ENCODE results near the gene TRIM14. TPM values are rescaled to one million over a fixed set of nuclear protein-coding genes. Genes with fewer than 3 reads are reported as not detected.

TRIM14 gene
- total and polyA plus RNA-seq, 2 of the 13 experiments (the other 11 are each of a cell fraction or from before 2014, with no cell fraction given) = 9.2 to 13.0 TPM

DNA sequence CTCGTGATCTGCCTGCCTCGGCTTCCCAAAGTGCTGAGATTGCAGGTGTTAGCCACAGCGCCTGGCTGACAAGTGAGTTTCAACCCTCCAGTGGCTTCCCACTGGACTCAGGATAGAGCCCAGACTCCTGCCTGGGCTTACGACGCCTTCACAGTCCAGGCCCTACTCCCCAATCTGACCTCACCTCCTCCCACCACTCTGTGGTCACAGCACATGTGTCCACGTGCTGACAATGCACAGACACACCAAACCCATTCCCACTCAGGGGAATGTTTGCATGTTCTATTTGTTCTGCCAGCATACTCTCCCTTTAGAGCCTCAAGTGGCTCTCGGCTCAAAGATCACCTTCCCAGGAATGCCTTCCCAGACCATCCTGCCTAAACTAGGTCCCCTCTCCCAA, 31.1 kb upstream of the TRIM14 start (continued):
- TF ChIP-seq, protein P1, sequence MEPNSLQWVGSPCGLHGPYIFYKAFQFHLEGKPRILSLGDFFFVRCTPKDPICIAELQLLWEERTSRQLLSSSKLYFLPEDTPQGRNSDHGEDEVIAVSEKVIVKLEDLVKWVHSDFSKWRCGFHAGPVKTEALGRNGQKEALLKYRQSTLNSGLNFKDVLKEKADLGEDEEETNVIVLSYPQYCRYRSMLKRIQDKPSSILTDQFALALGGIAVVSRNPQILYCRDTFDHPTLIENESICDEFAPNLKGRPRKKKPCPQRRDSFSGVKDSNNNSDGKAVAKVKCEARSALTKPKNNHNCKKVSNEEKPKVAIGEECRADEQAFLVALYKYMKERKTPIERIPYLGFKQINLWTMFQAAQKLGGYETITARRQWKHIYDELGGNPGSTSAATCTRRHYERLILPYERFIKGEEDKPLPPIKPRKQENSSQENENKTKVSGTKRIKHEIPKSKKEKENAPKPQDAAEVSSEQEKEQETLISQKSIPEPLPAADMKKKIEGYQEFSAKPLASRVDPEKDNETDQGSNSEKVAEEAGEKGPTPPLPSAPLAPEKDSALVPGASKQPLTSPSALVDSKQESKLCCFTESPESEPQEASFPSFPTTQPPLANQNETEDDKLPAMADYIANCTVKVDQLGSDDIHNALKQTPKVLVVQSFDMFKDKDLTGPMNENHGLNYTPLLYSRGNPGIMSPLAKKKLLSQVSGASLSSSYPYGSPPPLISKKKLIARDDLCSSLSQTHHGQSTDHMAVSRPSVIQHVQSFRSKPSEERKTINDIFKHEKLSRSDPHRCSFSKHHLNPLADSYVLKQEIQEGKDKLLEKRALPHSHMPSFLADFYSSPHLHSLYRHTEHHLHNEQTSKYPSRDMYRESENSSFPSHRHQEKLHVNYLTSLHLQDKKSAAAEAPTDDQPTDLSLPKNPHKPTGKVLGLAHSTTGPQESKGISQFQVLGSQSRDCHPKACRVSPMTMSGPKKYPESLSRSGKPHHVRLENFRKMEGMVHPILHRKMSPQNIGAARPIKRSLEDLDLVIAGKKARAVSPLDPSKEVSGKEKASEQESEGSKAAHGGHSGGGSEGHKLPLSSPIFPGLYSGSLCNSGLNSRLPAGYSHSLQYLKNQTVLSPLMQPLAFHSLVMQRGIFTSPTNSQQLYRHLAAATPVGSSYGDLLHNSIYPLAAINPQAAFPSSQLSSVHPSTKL (CRISPR knock-in tag; IDR thresholded peaks at IDR 0.05) = peak; percentile 73; the same call in 1 of the 2 replicates
- TF ChIP-seq, protein P2, sequence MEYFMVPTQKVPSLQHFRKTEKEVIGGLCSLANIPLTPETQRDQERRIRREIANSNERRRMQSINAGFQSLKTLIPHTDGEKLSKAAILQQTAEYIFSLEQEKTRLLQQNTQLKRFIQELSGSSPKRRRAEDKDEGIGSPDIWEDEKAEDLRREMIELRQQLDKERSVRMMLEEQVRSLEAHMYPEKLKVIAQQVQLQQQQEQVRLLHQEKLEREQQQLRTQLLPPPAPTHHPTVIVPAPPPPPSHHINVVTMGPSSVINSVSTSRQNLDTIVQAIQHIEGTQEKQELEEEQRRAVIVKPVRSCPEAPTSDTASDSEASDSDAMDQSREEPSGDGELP (IDR thresholded peaks at IDR 0.05; ENCODE audit: borderline replicate concordance, low read depth) = no peak
- TF ChIP-seq NCOR1 (IDR thresholded peaks at IDR 0.05; ENCODE audit: borderline replicate concordance, low read length) = no peak
- no peak for TF ChIP-seq ZNF776 (CRISPR knock-in tag; IDR thresholded peaks at IDR 0.05)
- TF ChIP-seq NR2F6 (IDR thresholded peaks at IDR 0.05) = no peak
- TF ChIP-seq NR2F6 (CRISPR knock-in tag; IDR thresholded peaks at IDR 0.05) = peak; percentile 56; the same call in 1 of the 2 replicates
- no peak for TF ChIP-seq ZNF749 (CRISPR knock-in tag; IDR thresholded peaks at IDR 0.05; ENCODE audit: borderline replicate concordance)
- TF ChIP-seq PAWR (CRISPR knock-in tag; IDR thresholded peaks at IDR 0.05; ENCODE audit: borderline replicate concordance) = no peak
- TF ChIP-seq TOE1 (CRISPR knock-in tag; IDR thresholded peaks at IDR 0.05) = no peak
- TF ChIP-seq, protein P3, sequence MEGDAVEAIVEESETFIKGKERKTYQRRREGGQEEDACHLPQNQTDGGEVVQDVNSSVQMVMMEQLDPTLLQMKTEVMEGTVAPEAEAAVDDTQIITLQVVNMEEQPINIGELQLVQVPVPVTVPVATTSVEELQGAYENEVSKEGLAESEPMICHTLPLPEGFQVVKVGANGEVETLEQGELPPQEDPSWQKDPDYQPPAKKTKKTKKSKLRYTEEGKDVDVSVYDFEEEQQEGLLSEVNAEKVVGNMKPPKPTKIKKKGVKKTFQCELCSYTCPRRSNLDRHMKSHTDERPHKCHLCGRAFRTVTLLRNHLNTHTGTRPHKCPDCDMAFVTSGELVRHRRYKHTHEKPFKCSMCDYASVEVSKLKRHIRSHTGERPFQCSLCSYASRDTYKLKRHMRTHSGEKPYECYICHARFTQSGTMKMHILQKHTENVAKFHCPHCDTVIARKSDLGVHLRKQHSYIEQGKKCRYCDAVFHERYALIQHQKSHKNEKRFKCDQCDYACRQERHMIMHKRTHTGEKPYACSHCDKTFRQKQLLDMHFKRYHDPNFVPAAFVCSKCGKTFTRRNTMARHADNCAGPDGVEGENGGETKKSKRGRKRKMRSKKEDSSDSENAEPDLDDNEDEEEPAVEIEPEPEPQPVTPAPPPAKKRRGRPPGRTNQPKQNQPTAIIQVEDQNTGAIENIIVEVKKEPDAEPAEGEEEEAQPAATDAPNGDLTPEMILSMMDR (CRISPR knock-in tag; IDR thresholded peaks at IDR 0.05) = no peak
- TF ChIP-seq NCOA2 (CRISPR knock-in tag; IDR thresholded peaks at IDR 0.05) = peak; percentile 69
- TF ChIP-seq ZNF235 (CRISPR knock-in tag; IDR thresholded peaks at IDR 0.05; ENCODE audit: borderline replicate concordance) = no peak
- peak; percentile 74; the same call in 1 of the 2 replicates for TF ChIP-seq HDAC2 (CRISPR knock-in tag; IDR thresholded peaks at IDR 0.05)
- TF ChIP-seq RCOR2 (CRISPR knock-in tag; IDR thresholded peaks at IDR 0.05) = no peak
- no peak for TF ChIP-seq ZBTB8A (CRISPR knock-in tag; IDR thresholded peaks at IDR 0.05; ENCODE audit: borderline replicate concordance, low read depth)
- TF ChIP-seq ZNF7 (CRISPR knock-in tag; IDR thresholded peaks at IDR 0.05) = no peak
- TF ChIP-seq BRD4 (CRISPR knock-in tag; IDR thresholded peaks at IDR 0.05) = no peak
- TF ChIP-seq NONO (IDR thresholded peaks at IDR 0.05) = no peak
- no peak for TF ChIP-seq NONO (CRISPR knock-in tag; conservative IDR thresholded peaks at IDR 0.05)
- no peak for TF ChIP-seq ZNF367 (CRISPR knock-in tag; IDR thresholded peaks at IDR 0.05; ENCODE audit: borderline replicate concordance)
- no peak for TF ChIP-seq TRIM24 (CRISPR knock-in tag; IDR thresholded peaks at IDR 0.05)
- no peak for TF ChIP-seq TBP (CRISPR knock-in tag; IDR thresholded peaks at IDR 0.05)
- no peak for TF ChIP-seq ZNF598 (CRISPR knock-in tag; IDR thresholded peaks at IDR 0.05; ENCODE audit: borderline replicate concordance)
- TF ChIP-seq, protein P4, sequence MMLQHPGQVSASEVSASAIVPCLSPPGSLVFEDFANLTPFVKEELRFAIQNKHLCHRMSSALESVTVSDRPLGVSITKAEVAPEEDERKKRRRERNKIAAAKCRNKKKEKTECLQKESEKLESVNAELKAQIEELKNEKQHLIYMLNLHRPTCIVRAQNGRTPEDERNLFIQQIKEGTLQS (CRISPR knock-in tag; IDR thresholded peaks at IDR 0.05) = no peak
- TF ChIP-seq, protein P5, sequence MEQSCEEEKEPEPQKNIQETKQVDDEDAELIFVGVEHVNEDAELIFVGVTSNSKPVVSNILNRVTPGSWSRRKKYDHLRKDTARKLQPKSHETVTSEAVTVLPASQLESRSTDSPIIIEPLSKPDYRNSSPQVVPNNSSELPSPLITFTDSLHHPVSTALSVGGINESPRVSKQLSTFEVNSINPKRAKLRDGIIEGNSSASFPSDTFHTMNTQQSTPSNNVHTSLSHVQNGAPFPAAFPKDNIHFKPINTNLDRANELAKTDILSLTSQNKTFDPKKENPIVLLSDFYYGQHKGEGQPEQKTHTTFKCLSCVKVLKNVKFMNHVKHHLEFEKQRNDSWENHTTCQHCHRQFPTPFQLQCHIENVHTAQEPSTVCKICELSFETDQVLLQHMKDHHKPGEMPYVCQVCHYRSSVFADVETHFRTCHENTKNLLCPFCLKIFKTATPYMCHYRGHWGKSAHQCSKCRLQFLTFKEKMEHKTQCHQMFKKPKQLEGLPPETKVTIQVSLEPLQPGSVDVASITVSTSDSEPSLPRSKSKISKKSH (CRISPR knock-in tag; IDR thresholded peaks at IDR 0.05; ENCODE audit: borderline replicate concordance) = no peak

Data from HepG2 (cell line).